Measurements from ENCODE around the gene LY86.

- TF ChIP-seq CTCF (IDR thresholded peaks at IDR 0.05) (no peak), POLR2A (IDR thresholded peaks at IDR 0.05) (no peak)
These were observed 17.4 kb upstream of the LY86 start for GRCh38 chr6:6570929-6571671.
